Stimulated activated CD4-positive, alpha-beta T cell treated with anti-CD3 and anti-CD28 coated beads, TNF-alpha, amount 100 ng/mL, for 24 hours (primary cell): ENCODE data around the gene SGMS1.
A peak's percentile ranks its signal among the peaks of the same experiment; 100 is the strongest.

Experiments used
- DNase-seq, 3 experiments: peaks; one replicate each; pipeline ENCODE4 v3.0.0-alpha.2; 2020; ENCODE audit warnings: low read depth in 3 of 3

Gene SGMS1

DNA sequence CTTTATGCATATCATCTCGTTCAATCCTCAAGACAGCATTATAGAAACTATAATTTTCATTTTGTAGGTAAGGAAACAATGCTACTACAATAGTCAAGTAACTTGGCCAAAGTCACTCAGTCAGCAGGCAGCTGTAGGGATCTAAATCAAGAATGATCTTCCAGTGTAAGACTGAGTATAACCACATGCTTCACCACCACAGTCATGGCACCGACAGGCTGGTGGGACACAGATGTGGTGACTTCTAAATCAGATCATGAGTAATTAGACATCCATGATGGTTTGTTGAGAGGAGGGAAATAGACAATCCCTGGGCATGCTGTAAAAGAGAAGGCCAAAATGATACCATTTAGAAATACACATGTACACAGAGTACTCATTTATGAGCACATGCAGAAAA, 288.4 kb downstream of the SGMS1 start:
- no peak for DNase-seq

DNA sequence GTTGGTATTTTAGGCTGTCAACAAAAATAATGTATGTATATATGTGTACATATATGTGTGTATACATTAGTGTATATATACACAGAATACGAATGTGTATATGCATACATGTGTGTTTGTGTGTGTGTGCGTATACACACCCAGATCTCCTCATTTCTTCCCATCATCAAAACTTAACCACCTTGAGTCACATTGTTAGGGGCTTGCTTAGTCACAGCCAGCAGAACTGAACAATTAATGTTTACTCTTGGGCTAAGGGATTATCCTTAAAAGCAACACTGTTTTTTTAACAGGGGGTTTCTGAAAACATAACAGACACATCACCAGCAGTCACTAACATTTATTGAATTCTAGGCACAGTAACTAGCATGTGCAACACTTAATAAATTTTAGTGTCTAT, 289.5 kb downstream of the SGMS1 start:
- no peak for DNase-seq

- DNase-seq = no peak
These were observed 289.9 kb downstream of the SGMS1 start for GRCh38 chr10:50333872-50334271.

DNA sequence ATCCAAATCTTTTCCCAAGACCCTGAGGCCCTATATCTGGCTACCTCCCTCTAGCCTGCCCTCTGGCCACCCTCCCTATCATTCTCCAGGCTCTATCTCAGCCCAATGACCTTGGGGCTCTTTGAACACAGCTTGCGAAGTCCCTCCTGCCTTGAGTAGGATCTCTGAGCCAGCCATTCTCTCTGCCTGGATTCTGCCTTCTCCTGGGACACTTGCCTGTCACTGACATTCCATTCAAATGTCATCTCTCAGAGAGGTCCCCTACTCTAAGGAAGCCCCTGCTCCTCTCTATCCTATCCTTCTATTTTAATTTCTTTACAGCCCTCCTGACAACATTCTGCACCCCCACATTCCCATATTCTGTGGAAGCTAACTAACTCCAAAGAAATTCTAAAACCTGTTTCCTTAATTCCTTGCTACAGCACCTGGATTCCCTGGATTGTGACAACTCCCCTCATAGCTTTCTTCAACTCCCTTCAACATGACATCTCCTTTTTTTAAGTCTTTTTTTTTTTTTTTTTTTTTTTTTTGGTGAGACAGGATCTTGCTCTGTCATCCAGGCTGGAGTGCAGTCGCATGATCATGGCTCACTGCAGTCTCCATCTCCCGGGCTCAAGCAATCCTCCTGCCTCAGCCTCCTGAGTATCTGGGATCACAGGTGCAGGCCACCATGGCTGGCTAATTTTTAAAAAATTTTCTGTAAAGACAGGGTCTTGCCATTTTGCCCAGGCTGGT, 291.5 kb downstream of the SGMS1 start:
- DNase-seq = no peak

- DNase-seq = no peak
These were observed 292.3 kb downstream of the SGMS1 start for GRCh38 chr10:50331486-50331885.

DNA sequence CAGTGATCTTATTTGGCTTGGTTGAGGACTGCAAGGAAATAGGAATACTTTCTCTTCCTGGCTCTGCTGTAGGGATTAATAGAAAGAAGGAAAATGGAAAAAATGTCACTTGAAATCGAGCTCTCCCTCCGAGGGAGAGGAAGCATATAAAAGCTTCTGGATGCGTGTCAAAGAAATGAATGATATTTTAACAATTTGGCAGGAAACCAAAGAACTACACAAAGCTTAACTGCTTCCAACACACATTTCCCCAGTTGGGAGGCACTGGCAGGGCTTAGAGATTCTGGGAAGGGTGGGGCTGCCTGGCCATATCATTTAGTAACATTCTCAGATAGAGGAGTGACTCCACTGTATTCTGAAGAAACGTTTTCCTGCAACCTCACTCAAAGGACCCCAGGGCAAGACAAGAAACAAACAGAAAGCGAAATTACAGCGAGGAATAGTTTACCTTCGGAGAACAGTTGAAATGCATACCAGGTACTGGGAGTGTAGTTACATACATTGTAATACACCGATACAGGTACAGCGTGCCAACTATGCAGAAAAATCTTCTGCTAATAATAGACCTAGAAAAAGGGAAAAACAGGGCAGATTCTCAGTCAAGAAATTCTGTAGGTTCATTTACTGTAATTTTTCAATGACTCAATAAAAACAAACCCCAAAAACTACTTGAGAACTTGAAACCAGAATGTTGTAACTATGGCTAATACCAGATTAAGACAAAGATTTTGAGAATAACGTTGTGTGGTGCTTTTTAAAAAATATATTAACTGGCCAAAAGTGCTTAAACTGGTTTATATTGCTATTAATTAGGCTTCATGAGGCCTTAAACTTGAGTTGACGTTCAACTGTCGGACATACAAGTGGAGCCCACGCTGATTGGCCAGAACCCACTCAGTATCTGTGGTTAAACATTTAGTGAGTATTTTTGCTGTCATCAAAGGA, 296.7 kb downstream of the SGMS1 start:
- DNase-seq = no peak

- DNase-seq = no peak
These were observed 297.6 kb downstream of the SGMS1 start for GRCh38 chr10:50326172-50326555.

DNA sequence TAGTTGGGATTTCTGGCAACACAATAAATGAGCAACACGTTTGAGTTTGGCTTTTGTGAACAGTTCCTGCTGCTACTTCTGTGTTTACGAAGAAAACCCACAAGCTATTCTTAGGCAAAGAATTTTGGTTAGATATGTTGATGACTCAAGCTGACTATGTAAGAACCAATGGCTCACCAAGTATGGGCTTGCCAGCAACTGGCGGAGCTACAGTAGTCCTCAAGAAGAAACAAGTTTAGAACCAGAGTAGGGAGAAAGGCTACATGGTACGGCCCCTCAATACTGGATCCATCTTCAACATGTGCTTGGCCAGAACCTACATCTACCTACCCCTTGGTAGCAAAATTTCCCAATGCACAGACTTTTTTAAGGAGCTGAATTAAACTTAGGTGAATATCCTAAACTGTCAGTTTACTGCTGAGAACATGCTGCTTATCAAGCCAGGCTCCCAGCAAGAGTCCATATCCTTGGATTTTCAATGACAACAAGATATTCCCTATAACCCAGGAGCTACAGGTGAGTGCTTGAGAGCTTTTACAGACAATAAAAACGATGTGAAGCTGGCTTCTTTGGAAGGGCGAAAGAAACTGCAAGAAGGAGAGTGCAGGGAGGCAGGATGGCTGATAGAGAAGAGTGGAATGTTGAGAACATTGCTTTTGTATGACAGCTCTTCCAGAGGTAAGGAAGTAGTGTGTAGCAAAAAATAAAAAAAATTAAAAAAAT, 298.1 kb downstream of the SGMS1 start:
- DNase-seq = no peak

GRCh38 chr10:50324680-50325393, 298.9 kb downstream of the SGMS1 start:
- DNase-seq = no peak

- DNase-seq = no peak
These were observed 299.7 kb downstream of the SGMS1 start for GRCh38 chr10:50324046-50324445.

GRCh38 chr10:50322077-50322476, 301.7 kb downstream of the SGMS1 start:
- no peak for DNase-seq

- DNase-seq = no peak
These were observed 305.6 kb downstream of the SGMS1 start for GRCh38 chr10:50318129-50318528.

DNA sequence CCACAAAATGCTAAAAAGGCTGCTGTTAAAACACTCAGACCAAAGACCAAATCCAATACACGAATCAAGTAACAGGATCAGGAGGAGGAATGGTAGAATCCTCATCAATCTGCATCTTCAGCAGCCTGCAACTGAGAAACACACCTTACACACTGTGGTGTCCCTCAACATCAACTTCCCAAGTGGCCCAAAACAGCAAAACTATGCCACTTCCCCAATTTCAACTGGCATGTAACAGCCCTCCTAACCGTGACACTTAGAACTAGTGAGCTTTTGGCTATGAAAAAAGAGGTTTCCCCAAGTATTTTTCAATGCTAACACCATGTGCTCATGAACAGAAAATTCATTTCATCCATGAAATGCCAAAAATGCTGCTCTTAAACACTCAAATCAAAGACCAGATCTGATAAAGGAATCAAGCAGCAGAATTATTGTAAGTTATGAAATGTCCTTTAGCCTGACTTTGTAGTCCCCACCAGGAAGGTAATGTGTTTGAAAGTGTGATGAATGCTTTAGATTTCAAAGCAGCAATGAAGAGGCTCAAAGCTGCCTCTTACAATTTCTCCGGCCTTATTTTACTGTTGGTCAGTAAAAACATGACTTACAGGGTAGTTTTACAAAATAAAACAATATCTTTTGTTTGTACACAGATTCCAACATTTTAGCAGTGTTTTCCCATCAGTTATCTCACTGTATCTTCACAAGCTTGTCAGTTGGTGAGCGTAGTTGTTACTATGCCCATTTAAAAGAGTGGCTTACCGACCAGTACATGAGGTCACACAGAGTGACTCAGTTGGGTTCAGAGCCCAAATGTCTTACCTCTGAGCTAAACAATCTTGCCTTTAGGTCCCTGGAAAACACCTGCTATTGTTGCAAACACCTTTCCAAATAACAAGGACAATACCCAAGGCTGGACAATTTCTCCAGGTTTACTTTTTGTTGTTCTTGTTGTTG, 306.8 kb downstream of the SGMS1 start:
- no peak for DNase-seq

- no peak for DNase-seq
These were observed 307.6 kb downstream of the SGMS1 start for GRCh38 chr10:50316174-50316573.

DNA sequence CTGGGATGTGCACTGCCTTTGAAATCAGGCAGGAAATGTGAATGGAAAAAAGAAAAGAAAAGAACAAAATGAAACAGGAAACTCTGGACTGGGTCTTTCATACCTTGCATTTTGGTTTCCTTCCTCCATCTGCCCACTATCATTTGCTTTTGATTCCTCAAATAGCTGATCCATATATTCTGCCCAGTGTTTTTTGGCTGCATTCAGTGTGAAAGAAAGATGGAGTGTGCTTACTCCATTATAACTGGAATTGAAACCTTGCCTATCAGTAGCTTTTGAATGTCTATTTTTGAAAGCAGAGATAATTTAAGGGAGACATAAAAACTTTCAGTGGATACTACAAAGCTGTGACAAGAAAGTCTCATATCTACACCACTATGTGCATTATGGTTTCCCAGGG, 308.3 kb downstream of the SGMS1 start:
- no peak for DNase-seq

DNA sequence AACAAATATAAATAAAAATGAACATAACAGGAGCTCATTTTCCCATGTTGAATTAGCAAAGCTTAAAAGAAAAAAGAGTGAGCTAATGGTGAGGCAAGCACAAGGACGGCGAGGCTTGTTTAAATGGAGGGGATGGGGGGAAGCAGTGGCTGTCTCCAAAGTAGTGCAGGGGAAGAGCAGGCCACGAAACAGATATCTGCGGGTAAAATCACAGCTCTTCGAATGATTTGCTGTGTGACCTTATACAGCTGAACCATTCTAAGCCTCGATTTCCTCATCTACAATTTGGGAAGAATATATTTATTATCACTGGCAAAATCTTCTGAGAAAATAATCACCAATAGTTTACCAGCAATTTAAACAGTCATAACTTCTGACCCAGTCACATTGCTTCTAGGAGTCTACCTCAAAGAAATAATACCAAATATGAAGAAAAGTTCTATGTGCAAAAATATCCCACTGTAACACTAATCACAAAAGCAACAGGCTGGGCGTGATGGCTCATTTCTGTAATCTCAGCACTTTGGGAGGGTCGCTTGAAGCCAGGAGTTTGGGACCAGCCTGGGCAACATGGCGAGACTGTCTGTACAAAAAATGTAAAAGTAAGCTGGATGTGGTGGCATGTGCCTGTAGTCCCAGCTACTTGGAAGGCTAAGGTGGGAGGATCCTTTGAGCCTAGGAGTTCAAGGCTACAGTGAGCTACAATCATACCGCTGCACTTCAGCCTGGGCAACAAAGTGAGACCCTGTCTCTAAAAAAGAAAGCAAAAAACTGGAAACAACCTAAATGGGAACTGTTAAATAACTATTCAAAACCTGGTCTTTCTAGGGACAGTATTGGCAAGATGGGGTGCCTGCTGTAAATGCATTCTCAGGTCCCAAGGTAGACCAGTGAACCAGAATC, 309.3 kb downstream of the SGMS1 start:
- no peak for DNase-seq

- no peak for DNase-seq
These were observed 311.0 kb downstream of the SGMS1 start for GRCh38 chr10:50312464-50313437.

DNA sequence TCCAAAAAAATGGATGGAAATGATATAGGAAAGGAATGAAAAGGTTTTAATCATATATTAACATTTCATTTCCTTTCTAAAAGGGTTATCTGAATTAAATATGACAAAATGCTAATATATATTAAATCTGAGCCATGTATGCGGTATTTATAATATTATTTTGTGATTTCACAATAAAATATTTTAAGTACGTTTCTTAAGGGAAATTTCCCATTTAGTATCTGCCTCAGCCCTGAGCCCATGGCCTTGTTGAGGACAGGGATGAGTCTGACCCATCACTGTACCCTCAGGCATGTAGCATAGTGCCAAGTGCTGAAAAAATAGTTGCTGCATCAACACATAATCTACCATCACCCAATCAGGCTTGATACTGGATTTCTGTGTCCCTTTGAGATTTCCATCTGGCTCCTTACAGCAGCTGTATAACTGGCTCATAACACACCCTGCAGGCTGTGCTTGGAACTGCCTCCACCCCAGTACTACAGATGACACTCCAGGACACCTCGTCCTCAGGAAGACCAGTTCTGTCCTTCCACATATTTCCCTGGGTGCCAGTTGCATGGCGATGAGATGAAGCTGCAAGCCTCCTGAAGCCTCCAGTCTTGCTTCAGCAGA, 313.1 kb downstream of the SGMS1 start:
- peak in 1 of 3 experiments; percentile 36 for DNase-seq
